WTC11 (cell line): ENCODE results near the gene POLR3GL. TPM values are rescaled to one million over a fixed set of nuclear protein-coding genes. Genes with fewer than 3 reads are reported as not detected.

ENCODE experiments used
- ATAC-seq: fragments of 200-7000 bp; cut with Tn5 transposase; 2 replicates; pipeline ENCODE4 v1.10.0; 2021; ENCODE audit warnings: mild to moderate bottlenecking, moderate library complexity
- CTCF ChIA-PET: fragments of 300-600 bp; sonication (Branson Sonifier 250); formaldehyde crosslinking; loops from one replicate; lab custom pipeline; 2021; ENCODE audit warnings: antibody characterized with exemption; lab: Charles Lee
- POLR2A ChIA-PET: fragments of 350-600 bp; sonication (Branson Sonifier 250); formaldehyde crosslinking; loops from one replicate; lab custom pipeline; 2021; ENCODE audit warnings: antibody characterized with exemption; lab: Charles Lee
- DNase-seq: peaks from one replicate; pipeline ENCODE4 v3.0.0; 2021; ENCODE audit warnings: low spot score
- H3K27ac Mint-ChIP-seq: 2 replicates; pipeline ENCODE4 v1.8.0; 2021; ENCODE audit warnings: mixed read lengths
- H3K27me3 Mint-ChIP-seq: 2 replicates; pipeline ENCODE4 v1.8.0; 2021; ENCODE audit warnings: low read depth, mild to moderate bottlenecking, moderate library complexity, mixed read lengths
- H3K36me3 Mint-ChIP-seq: 2 replicates; pipeline ENCODE4 v1.8.0; 2021; ENCODE audit warnings: mixed read lengths
- H3K4me1 Mint-ChIP-seq: 2 replicates; pipeline ENCODE4 v1.8.0; 2022; ENCODE audit warnings: mixed read lengths
- H3K4me3 Mint-ChIP-seq: 2 replicates; pipeline ENCODE4 v1.8.0; 2021; ENCODE audit warnings: mild to moderate bottlenecking, moderate library complexity, mixed read lengths
- H3K9me3 Mint-ChIP-seq: 2 replicates; pipeline ENCODE4 v1.8.0; 2021; ENCODE audit warnings: mixed read lengths
- AFF4 ChIP-seq: sonication (generic); formaldehyde crosslinking; IDR thresholded peaks from 2 replicates; pipeline ENCODE4 v1.8.1; 2023; ENCODE audit warnings: mild to moderate bottlenecking, missing genetic modification reagents, borderline replicate concordance
- ARID4B ChIP-seq: sonication (generic); formaldehyde crosslinking; IDR thresholded peaks from 2 replicates; pipeline ENCODE4 v1.8.0; 2023; ENCODE audit warnings: missing genetic modification reagents, mild to moderate bottlenecking, borderline replicate concordance
- ATF3 ChIP-seq: sonication (generic); formaldehyde crosslinking; conservative IDR thresholded peaks from 2 replicates; pipeline ENCODE4 v1.8.1; 2022; ENCODE audit warnings: mild to moderate bottlenecking, missing genetic modification reagents
- ATF6 ChIP-seq: sonication (generic); formaldehyde crosslinking; IDR thresholded peaks from 2 replicates; pipeline ENCODE4 v1.8.1; 2023; ENCODE audit warnings: mild to moderate bottlenecking, missing genetic modification reagents
- CTCF ChIP-seq: fragments of 200-600 bp; IDR thresholded peaks from 2 replicates; pipeline ENCODE4 v1.8.0; 2022; ENCODE audit warnings: antibody characterized with exemption
- E2F4 ChIP-seq: sonication (generic); formaldehyde crosslinking; IDR thresholded peaks from 2 replicates; pipeline ENCODE4 v1.8.1; 2022; ENCODE audit warnings: low read depth, mild to moderate bottlenecking, moderate library complexity, missing genetic modification reagents, borderline replicate concordance
- ELF4 ChIP-seq: sonication (generic); formaldehyde crosslinking; IDR thresholded peaks from 2 replicates; pipeline ENCODE4 v1.8.1; 2022; ENCODE audit warnings: low read depth, mild to moderate bottlenecking, moderate library complexity, missing genetic modification reagents
- ERG ChIP-seq: fragments of 250-450 bp; sonication (Bioruptor Pico); IDR thresholded peaks from 2 replicates; pipeline ENCODE4 v1.8.0; 2021; ENCODE audit warnings: mild to moderate bottlenecking
- FOXJ3 ChIP-seq: sonication (generic); formaldehyde crosslinking; IDR thresholded peaks from 2 replicates; pipeline ENCODE4 v1.9.0; 2021; ENCODE audit warnings: missing genetic modification reagents, mild to moderate bottlenecking, borderline replicate concordance
- FOXP1 ChIP-seq: sonication (generic); formaldehyde crosslinking; IDR thresholded peaks from 2 replicates; pipeline ENCODE4 v1.8.0; 2022; ENCODE audit warnings: missing genetic modification reagents, mild to moderate bottlenecking, moderate library complexity, borderline replicate concordance
- JUN ChIP-seq: sonication (generic); formaldehyde crosslinking; IDR thresholded peaks from 2 replicates; pipeline ENCODE4 v1.8.0; 2023; ENCODE audit warnings: mild to moderate bottlenecking, missing genetic modification reagents
- OVOL2 ChIP-seq: fragments of 250-450 bp; sonication (Bioruptor Pico); IDR thresholded peaks from 2 replicates; pipeline ENCODE4 v1.9.0; 2021; ENCODE audit warnings: mild to moderate bottlenecking, borderline replicate concordance
- RELA ChIP-seq: sonication (generic); formaldehyde crosslinking; IDR thresholded peaks from 2 replicates; pipeline ENCODE4 v1.8.1; 2022; ENCODE audit warnings: missing genetic modification reagents, mild to moderate bottlenecking, borderline replicate concordance
- TEAD1 ChIP-seq: sonication (generic); formaldehyde crosslinking; IDR thresholded peaks from 2 replicates; pipeline ENCODE4 v1.8.0; 2022; ENCODE audit warnings: mild to moderate bottlenecking, missing genetic modification reagents
- TP53 ChIP-seq: sonication (generic); formaldehyde crosslinking; IDR thresholded peaks from 2 replicates; pipeline ENCODE4 v1.8.1; 2023; ENCODE audit warnings: mild to moderate bottlenecking, missing genetic modification reagents
- ZNF317 ChIP-seq: sonication (generic); formaldehyde crosslinking; IDR thresholded peaks from 2 replicates; pipeline ENCODE4 v1.8.1; 2023; ENCODE audit warnings: low read depth, mild to moderate bottlenecking, moderate library complexity, missing genetic modification reagents, borderline replicate concordance
- ZNF396 ChIP-seq: fragments of 250-450 bp; sonication (Bioruptor Pico); IDR thresholded peaks from 2 replicates; pipeline ENCODE4 v1.8.0; 2021; ENCODE audit warnings: mild to moderate bottlenecking, moderate library complexity, borderline replicate concordance
- ZNF671 ChIP-seq: fragments of 250-450 bp; sonication (Bioruptor Pico); IDR thresholded peaks from 2 replicates; pipeline ENCODE4 v1.8.0; 2021; ENCODE audit warnings: mild to moderate bottlenecking
- total RNA-seq: library from RNA; stranded (reverse); gene quantifications from 3 replicates; pipeline ENCODE4 v1.2.3, GENCODE V29; 2021

The POLR3GL gene
- total RNA-seq, 1 experiment from 2014 or later: 3.8 TPM

GRCh38 chr1:146021050-146021445 lies 56.6 kb downstream of the POLR3GL start (continued):
- TF ChIP-seq FOXJ3 (CRISPR knock-in tag): no peak
- TF ChIP-seq E2F4 (CRISPR knock-in tag): no peak
- no peak for TF ChIP-seq ZNF671
- no peak for TF ChIP-seq TP53 (CRISPR knock-in tag)

GRCh38 chr1:146021622-146022402 lies 57.3 kb downstream of the POLR3GL start, which contains the start of gene HJV:
Gene HJV (minus strand): TSS chr1:146021735. CDS start chr1:146020231, 1,504 bp downstream.
- H3K36me3 Mint-ChIP-seq: no peaks in the 10 kb centered on the region
- H3K4me1 Mint-ChIP-seq: peaks cover 15% of the 10 kb centered on the region
- no peak for TF ChIP-seq ATF6 (CRISPR knock-in tag)
- TF ChIP-seq ELF4 (CRISPR knock-in tag): no peak
- no peak for TF ChIP-seq FOXP1 (CRISPR knock-in tag)
- no peak for TF ChIP-seq TEAD1
- no peak for TF ChIP-seq ZNF396 (CRISPR knock-in tag)
- TF ChIP-seq CTCF: no peak
- no peak for TF ChIP-seq ARID4B (CRISPR knock-in tag)
- TF ChIP-seq ERG (CRISPR knock-in tag): no peak
- no peak for TF ChIP-seq ATF3 (CRISPR knock-in tag)
- no peak for TF ChIP-seq JUN (CRISPR knock-in tag)
- no peak for TF ChIP-seq OVOL2 (CRISPR knock-in tag)
- no peak for TF ChIP-seq ZNF317 (CRISPR knock-in tag)
- no peak for TF ChIP-seq RELA (CRISPR knock-in tag)
- no peak for TF ChIP-seq AFF4 (CRISPR knock-in tag)

More at GRCh38 chr1:146021622-146022402, 57.3 kb downstream of the POLR3GL start, which contains the start of gene HJV:
- Mint-ChIP-seq H3K27ac (no peak within 1 kb of the TSS), H3K4me3 (no peak within 1 kb of the TSS), H3K9me3 (no peaks in the 10 kb centered on the region), H3K27me3 (peaks cover 58% of the 10 kb centered on the region)
- DNase-seq: no peak
- CTCF ChIA-PET: interaction anchor here (1.2 to 6.5 kb wide), 5 partner anchors 11 to 176 kb away, joined by 4 to 34 read pairs (median 8); partner anchors contain the start of gene NUDT17
- POLR2A ChIA-PET: no interaction called here
- ATAC-seq: no peak
